Stimulated activated CD4-positive, alpha-beta T cell treated with anti-CD3 and anti-CD28 coated beads, Interleukin-1b, Interleukin-23, amount 100 ng/mL, for 48 hours (primary cell): ENCODE data around the gene OPHN1.
A peak's percentile ranks its signal among the peaks of the same experiment; 100 is the strongest.

ENCODE experiments used
- DNase-seq: peaks from one replicate; pipeline ENCODE4 v3.0.0-alpha.2; 2020

Gene OPHN1, protein sequence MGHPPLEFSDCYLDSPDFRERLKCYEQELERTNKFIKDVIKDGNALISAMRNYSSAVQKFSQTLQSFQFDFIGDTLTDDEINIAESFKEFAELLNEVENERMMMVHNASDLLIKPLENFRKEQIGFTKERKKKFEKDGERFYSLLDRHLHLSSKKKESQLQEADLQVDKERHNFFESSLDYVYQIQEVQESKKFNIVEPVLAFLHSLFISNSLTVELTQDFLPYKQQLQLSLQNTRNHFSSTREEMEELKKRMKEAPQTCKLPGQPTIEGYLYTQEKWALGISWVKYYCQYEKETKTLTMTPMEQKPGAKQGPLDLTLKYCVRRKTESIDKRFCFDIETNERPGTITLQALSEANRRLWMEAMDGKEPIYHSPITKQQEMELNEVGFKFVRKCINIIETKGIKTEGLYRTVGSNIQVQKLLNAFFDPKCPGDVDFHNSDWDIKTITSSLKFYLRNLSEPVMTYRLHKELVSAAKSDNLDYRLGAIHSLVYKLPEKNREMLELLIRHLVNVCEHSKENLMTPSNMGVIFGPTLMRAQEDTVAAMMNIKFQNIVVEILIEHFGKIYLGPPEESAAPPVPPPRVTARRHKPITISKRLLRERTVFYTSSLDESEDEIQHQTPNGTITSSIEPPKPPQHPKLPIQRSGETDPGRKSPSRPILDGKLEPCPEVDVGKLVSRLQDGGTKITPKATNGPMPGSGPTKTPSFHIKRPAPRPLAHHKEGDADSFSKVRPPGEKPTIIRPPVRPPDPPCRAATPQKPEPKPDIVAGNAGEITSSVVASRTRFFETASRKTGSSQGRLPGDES

DNA sequence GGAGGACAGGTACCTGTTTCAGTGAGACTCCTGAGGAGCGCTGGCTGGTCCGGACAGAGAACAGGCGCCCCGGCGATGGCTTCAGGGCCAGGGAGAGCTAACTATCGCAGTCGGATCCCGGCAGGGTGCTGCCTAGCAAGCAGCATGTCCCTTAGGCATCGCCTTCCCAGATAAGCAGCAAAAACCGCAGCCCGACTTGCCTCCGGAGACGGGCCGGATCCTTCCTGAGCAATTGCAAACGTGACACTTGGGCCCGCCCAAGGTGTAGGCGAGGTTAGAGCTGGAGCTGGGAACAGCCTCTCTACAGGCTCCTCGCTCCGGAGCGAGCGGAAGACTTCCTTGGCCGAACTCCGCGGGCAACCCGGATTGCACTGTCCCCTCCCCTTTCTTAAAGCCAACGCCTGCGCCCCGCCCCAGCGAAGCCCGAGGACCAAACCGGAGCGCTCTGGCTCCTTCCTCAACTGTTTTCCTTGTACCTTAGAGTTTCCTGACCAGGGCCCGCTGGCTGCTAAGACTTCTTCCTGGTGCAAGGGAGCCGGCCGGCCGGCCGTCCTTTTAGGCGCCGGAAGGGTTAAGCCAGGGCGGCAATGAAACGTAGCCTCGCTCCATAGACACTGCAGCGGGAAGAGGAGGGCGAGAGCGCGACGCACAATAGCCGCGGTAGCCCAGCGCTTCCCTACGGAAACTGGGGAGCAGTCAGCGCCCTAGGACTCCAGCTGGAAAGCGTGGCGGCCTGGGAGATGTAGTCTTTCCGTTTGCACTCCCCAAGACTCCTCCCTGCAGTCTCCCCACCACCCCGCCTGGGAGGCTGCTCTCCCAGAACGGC is at the start of gene OPHN1:
Gene OPHN1, minus strand, starts transcription at position 341 of the 826 bp plus-strand sequence. CDS start 475 bp downstream, outside the sequence.
- DNase-seq: no peak

DNA sequence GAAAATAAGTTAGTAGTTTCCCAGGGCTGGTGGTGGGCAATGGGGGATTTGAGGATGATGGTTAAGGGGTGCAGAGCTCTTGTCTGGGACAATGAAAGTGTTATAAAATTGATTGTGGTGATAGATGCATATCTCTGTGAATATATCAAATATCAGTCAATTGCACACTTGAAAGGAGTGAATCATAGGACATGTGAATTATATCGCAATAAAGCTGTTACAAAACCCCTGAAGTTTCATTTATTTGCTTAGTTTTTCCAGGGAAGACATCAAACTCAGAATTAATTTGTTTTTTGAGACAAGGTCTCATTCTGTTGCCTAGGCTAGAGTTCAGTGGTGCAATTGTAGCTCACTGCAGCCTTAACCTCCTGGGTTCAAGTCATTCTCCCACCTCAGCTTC is 47.7 kb upstream of the OPHN1 start:
- DNase-seq: no peak

DNA sequence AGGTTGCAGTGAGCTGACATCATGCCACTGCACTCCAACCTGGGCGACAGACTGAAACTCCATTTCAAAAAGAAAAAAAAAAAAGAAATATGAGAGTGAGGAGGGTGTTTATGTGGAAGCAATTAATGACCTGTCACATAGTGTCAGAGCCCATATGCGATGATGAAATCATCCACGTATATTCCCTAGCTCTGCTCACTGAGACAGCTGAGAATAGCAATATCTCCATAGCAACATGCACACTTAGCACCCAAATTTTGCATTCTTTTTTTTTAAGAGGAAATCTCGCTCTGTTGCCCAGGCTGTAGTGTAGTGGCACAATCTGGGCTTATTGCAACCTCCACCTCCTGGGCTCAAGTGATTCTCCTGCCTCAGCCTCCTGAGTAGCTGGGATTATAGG is 31.5 kb upstream of the OPHN1 start:
- DNase-seq: no peak

DNA sequence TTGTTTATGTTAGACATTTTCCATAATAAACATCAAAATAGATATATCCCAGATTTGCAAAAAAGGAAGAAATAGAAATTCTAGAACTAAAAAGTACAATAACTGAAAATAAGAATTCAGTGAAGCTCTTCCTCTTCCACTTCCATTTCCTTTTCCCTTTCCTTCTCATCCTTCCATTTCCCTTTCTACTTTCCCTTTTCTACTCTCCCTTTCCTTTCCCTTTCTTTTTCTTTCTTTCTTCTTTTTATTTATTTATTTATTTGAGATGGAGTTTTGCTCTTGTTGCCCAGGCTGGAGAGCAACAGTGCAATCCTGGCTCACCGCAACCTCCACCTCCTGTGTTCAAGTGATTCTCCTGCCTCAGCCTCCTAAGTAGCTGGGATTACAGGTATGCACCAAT is 30.6 kb upstream of the OPHN1 start:
- DNase-seq: no peak

DNA sequence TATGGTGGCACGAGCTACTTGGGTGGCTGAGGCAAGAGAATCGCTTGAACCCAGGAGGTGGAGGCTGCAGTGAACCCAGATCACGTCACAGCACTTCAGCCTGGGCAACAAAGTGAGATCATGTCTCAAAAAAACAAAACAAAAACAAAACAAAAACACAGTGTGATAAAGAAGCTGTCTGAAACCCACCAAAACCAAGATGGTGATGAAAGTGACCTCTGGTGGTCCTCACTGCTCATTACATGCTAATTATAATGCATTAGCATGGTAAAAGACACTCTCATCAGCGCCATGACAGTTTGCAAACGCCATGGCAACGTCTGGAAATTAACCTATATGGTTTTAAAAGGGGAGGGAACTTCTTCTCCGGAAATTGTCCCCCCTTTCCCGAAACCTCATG is 29.4 kb upstream of the OPHN1 start:
- DNase-seq: peak; percentile 3

DNA sequence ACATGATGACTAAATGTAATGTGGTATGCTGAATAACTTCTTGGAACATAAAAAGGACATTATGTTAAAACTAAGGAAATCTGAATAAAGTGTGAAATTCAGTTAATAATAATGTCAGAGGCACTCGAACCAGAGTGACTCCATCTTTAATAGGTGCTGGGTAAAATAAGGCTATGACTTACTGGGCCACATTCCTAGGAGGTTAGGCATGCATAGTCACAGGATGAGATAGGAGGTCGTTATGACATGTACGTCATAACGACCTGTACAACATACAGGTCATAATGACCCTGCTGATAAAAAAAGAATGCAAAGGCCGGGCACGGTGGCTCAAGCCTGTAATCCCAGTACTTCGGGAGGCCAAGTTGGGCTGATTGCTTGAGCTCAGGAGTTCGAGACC is 28.9 kb upstream of the OPHN1 start:
- no peak for DNase-seq

DNA sequence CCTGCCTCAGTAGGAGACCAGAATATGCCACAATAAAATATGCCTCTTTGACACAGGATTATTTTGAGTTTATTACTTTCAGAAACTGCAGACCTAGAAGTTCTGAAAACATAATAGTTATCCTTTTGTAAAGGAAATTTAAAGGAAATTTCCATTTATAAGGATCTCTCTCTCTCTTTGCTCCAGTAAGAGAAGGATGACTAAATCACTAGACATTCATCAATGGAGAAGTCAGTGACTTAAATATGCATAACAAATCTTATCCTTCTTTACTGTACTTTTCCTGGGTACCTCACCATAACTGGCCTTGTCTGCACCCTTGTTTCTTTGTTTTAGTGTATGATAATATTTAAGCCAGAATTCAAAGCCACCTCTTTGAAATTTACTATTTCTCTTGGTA is 28.3 kb upstream of the OPHN1 start:
- no peak for DNase-seq

DNA sequence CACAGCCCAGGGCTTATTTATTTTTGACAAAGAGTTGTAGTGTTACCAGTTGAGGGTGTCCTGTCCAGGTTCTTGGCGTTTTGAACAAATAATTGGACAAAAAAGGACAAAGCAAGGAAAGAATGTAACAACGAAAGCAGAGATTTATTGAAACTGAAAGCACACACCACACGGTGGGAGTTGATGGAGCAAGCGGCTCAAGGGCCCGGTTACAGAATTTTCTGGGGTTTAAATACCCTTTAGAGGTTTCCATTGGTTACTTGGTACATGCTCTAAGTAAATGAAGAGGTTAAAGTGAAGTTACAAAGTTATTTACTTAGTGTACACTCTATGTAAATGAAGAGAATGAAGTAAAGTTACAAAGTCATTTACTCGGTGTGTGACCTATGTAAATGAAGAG is 27.8 kb upstream of the OPHN1 start:
- no peak for DNase-seq

DNA sequence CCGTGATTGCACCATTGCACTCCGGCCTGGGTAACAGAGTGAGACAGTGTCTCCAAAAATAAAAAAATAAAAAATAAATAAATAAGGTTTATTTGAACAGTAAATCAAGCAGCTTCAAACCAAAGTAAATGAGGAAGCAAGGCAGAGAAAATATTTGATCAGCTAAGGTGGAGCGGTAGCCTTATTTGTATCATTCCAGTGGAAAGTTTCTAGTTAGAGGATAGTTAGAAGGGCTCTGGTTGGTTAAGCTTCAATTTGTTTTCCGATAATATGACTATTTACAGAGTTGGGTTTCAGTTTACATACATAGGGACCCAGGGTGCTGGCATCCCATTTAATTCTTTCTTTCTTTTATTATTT is 21.8 kb upstream of the OPHN1 start:
- no peak for DNase-seq

DNA sequence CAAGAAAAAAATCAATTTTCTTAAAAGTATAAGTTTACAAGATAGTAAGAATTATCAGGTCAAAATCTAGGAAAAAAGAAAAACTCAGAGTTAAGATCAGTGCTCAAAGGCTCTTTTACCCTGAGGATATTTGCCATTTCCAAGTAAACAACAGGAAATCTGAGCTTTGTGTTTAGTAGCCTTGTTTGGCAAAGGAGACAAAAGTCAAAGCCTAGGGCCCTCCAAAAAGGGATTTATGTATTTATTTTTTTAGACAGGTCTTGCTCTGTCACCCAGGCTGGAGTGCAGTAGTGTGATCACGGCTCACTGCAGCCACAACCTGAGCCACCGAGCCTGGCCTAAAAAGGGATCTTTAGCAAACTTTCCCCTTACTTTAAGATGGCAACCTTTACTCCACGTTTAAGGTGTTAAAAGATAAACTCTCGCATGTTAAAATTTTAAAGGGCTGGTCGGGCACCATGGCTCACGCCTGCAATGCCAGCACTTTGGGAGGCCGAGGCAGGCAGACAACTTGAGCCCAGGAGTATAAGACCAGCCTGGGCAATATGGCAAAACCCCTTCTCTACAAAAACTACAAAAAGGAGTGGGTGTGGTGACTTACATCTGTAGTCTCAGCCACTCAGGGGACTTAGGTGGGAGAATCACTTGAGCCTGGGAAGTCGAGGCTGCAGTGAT is 21.3 kb upstream of the OPHN1 start:
- DNase-seq: no peak

DNA sequence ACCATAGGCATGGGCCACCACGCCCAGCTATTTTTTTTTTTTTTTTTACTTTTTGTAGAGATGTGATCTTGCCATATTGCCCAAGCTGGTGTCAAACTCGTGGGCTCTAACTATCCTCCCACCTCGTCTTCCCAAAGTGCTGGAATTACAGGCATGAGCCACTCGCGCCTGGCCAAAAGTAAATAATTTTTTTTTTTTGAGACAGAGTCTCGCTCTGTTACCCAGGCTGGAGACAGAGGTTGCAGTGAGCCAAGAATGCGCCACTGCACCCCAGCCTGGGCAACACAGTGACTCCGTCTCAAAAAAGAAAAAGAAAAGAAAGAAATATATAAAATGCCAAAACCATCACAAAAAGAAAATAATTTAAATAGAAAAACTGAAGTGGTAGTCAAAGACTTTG is 18.4 kb upstream of the OPHN1 start:
- no peak for DNase-seq

DNA sequence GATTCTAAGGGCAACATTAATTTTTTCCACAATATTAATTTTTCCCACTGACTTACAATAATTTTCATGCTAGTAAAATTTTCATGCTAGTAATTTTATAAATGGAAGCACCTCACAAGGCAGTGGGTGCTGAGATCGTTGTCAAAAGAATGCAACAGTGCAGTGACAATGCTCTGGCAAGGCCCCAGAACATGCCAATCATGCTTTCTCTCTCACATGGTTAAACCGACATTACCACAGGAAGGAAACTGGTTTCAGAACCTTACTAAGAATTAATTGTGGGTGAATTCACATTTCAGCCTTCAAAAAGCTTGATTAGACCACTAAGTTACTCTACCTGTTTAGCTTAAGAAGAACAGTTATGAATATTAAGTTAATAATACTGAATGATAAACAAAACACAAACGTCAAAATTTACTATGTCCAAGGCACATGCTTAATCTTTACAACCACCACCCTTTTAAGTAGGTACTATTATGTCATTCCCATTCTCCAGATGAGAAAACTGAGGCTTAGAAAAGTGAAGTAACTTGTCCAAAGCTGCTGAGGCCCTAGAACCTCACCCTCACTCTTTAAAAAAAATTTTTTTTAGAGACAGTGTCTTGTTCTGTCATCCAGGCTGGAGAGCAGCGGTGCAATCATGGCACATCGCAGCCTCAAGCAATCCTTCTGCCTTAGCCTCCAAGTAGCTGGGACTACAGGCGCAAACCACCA is 10.0 kb upstream of the OPHN1 start:
- no peak for DNase-seq

DNA sequence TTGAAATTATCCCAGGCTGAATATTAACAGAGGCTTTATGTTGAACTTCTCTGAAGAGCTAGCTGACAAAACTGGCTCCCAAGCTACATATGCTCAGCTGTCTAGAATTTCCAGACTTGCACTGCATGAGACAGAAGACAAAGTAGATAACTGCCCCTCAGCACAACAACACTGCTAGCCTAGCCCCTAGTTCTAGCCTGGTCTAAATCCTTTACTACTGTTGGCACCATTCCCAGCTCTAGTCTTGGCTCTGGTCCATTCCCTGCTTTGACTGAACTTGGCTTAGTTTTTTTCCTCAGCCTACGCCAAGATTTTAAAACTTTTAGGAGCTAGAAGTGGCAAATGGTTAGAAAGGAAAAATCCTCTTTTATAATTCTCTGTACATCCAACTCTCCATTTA is 7.6 kb upstream of the OPHN1 start:
- no peak for DNase-seq

DNA sequence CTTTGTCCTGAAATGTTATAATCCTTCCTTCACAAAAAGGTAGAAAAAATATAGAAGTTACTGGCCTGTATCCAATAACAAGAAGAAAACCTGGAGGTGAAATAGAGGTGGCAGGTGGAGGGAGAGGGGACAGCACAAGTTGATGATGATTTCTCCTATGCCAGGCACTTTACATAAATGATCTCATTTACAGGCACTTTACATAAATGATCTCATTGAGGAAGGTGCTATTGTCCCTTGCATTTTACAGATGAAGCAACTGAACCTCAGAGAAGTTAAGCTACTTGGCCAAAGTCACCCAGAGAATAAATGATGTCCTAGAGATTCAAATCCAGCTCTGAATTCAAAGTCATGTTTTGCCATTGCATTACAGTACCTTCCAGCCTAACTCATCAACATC is 7.1 kb upstream of the OPHN1 start:
- no peak for DNase-seq

DNA sequence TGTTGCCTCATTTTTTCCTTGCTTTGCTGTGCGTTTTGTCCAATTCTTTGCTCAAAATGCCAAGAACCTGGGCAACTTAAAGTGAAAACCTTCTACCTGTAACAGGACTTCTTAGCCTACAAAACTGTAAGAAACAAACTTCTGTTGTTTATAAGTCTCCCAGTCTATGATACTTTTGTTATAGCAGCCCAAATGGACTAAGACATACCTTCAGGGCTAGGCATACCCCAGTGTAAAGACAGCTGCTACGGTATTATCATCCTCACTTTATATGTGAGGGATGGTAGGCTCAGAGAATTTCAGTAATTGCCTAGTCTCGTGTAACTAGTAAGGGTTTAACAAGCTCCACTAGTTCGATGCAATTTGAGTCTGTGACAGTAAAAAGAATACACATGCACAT is 6.0 kb upstream of the OPHN1 start:
- no peak for DNase-seq

DNA sequence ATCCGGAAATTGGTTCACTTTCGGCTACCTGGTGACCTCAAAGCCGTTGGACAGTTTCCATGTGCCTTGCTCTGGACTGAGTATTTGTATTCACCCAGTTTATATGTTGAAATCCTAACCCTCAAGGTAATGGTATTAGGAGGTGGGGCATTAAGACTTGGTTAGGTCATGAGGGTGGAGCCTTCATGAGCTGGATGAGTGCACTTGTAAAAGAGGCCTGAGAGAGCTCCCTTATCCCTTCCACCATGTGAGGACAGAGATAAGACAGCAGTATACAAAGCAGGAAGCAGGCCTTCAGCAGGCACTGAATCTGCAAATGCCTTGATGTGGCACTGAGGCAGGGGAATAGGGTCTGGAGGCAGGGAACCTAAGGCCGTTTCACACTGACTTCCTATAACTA is 5.3 kb upstream of the OPHN1 start:
- no peak for DNase-seq

DNA sequence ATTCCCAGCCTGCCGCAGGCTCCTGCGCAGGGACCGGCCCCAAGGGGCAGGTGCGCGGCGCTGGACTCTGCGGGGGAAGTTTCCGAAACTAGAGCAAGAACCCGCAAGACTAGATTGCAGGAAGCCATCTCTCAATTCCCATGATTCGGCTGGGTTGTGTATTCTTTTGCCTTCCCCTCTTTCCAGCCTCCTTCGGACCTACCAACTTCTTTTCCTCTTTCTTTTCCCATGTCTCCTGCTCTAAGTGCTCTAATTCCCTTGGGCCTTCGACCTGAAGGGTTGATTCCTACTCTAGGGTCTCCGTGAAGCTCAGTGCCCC is 645 bp upstream of the OPHN1 start:
- DNase-seq: no peak

DNA sequence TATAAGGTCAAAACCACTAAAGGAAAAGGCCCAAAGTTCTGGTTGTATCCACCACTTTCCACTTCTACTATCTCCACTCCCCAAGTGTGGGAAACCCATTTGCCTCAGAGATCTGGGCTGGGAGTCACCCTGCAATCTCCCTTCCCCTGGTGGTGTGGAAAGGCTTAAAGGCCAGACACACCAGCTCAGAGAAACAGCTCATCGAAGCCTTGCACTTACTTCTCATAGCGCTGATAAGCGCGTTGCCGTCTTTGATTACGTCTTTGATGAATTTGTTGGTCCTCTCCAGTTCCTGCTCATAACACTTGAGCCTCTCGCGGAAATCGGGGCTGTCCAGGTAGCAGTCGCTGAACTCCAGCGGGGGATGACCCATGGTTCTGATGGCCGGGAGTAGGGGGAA is 647 bp downstream of the OPHN1 start:
- DNase-seq: no peak

DNA sequence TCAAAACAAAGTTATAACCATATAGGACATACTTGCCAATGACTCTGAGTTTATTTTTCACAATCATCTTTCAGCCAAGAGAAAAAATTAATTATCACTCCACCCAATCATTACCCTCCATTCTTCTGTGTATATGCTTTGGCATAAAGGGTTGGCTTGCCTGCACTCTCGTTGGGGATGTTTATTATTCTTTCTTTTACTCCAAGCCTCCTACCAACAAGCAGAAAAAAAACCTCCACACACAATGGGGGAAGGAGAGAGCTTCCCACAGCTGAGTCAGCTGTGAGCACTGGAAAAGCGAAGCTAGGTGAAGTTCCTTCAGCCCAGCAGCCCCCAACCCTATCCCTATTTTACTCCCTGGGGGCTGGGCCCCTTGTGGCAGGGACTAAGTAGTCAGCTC is 1.5 kb downstream of the OPHN1 start:
- no peak for DNase-seq

DNA sequence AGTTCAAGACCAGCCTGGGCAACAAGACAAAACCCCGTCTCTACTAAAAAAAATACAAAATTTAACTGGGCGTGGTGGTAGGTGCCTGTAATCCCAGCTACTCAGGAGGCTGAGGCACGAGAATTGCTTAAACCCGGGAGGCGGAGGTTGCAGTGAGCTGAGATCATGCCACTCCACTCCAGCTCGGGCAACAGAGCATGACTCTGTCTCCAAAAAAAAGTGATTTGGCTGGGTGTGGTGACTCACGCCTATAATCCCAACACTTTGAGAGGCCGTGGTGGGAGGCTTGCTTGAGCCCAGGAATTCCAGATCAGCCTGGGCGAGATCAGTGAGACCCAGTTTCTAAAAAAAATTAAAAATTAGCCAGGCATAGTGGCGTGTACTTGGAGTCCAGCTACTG is 4.1 kb downstream of the OPHN1 start:
- no peak for DNase-seq

DNA sequence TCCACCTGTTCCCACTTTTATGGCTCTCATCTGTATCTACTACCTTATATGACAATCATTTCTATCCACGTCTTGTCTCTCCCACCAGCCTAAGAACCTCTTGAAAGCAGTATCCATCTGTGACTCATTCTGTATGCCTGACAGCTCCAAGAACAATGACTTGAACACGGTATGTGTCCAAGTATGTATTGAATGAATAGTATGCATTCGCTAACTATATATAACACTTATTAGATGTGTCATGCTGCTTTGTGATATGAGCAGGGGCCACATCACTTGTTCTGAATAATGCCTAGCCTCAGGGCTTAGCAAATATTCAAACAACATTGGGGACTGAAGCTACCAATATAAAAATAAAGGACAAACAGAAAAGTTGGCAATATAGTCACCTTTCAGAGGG is 4.9 kb downstream of the OPHN1 start:
- no peak for DNase-seq

DNA sequence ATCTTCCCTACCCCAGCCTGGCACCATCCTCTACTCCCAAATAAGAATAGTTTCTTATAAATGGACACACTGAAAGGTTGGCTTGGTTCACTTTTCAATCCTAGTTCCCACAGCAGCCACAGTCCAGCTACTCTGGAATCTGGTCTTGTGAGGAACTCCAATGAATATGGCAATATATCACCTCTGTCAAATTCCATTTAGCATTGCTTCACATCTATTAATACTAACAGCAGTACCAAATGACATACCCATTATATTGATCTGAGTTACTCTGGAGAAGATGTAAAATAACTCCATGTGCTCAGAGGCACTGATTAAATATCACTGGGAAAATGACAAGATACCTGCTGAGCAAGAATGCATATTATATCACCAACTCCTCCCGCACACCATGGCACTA is 8.6 kb downstream of the OPHN1 start:
- DNase-seq: no peak

DNA sequence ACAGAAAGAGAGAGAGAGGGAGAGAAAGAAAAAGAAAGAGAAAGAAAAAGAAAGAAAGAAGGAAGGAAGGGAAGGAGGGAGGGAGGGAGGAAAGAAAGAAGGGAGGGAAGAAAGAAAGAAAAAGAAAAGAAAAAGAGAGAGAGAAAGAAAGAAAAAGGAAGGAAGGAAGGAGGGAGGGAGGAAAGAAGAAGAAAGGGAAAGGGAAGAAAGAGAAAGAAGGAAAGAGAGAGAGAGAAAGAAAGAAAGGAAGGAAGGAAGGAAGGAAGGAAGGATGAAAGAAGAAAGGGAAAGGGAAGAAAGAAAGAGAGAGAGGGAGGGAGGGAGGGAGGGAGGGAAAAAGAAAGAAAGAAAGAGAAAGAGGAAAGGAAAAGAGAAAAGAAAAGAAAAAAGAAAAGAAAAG is 10.8 kb downstream of the OPHN1 start:
- DNase-seq: no peak
